Measurements from ENCODE around the gene COMMD9. TPM values are rescaled to one million over a fixed set of nuclear protein-coding genes. Genes with fewer than 3 reads are reported as not detected.
A peak's percentile ranks its signal among the peaks of the same experiment; 100 is the strongest.

COMMD9 gene
- polyA plus RNA-seq, 3 donors = 105 to 238 (median 235) TPM

GRCh38 chr11:36243641-36244040 lies 45.6 kb downstream of the COMMD9 start:
- Mint-ChIP-seq H3K36me3 (no peaks in the 10 kb centered on the region), H3K27me3 (ENCODE audit: low read depth in 3 of 3) (peaks cover 6 to 10% (median 10%) of the 10 kb centered on the region in 3 donors), H3K4me3 (no peak overlapping the region), H3K9me3 (peaks cover 0 to 3% (median 0%) of the 10 kb centered on the region in 7 donors), H3K27ac (peak overlapping the region in 1 of 7 donors; percentile 61), H3K4me1 (peaks cover 8% of the 10 kb centered on the region)
- no peak for DNase-seq
- H2AFZ ChIP-seq (ENCODE audit: insufficient read depth, low read depth, low read length, poor library complexity, severe bottlenecking) = no peak overlapping the region
- intact Hi-C loops (cut with micrococcal nuclease) = loop anchor here in 1 of 2 donors (10.0 kb wide), 1 partner anchor 139 kb away; no protein-coding TSS in a partner anchor
- no peak overlapping the region for H3K4me2 ChIP-seq (replicated peaks; ENCODE audit: extremely low read depth, low read length, poor library complexity, severe bottlenecking)
- H3K27ac ChIP-seq (ENCODE audit: low read depth in 1 of 2, low read length in 2 of 2) = no peak overlapping the region
- no peaks in the 10 kb centered on the region for H3K79me2 ChIP-seq (ENCODE audit: insufficient read depth, low read length)
- no peak overlapping the region for H3K4me3 ChIP-seq (replicated peaks in 1 of 3; ENCODE audit: low read depth in 2 of 3, low read length in 3 of 3)
- peaks cover 0 to 5% of the 10 kb centered on the region in 2 donors for H3K4me1 ChIP-seq (ENCODE audit: control insufficient read depth in 1 of 2, insufficient read depth in 2 of 2, low read length in 2 of 2)
- TF ChIP-seq, protein P1, sequence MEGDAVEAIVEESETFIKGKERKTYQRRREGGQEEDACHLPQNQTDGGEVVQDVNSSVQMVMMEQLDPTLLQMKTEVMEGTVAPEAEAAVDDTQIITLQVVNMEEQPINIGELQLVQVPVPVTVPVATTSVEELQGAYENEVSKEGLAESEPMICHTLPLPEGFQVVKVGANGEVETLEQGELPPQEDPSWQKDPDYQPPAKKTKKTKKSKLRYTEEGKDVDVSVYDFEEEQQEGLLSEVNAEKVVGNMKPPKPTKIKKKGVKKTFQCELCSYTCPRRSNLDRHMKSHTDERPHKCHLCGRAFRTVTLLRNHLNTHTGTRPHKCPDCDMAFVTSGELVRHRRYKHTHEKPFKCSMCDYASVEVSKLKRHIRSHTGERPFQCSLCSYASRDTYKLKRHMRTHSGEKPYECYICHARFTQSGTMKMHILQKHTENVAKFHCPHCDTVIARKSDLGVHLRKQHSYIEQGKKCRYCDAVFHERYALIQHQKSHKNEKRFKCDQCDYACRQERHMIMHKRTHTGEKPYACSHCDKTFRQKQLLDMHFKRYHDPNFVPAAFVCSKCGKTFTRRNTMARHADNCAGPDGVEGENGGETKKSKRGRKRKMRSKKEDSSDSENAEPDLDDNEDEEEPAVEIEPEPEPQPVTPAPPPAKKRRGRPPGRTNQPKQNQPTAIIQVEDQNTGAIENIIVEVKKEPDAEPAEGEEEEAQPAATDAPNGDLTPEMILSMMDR (IDR thresholded peaks at IDR 0.05) = no peak
- no CpG with 5 or more reads among the region's 1 CpG for WGBS (ENCODE audit: insufficient coverage)
- peaks cover 9 to 14% of the 10 kb centered on the region in 2 donors for H3K27me3 ChIP-seq (ENCODE audit: control insufficient read depth in 2 of 2, insufficient read depth in 2 of 2, low read length in 2 of 2)
- H3K9me3 ChIP-seq (replicated peaks in 1 of 2; ENCODE audit: control insufficient read depth in 1 of 2, insufficient read depth in 1 of 2, low read length in 2 of 2) = no peaks in the 10 kb centered on the region
- H3K36me3 ChIP-seq (replicated peaks in 1 of 2; ENCODE audit: control insufficient read depth in 1 of 2, insufficient read depth in 2 of 2, low read length in 2 of 2) = no peaks in the 10 kb centered on the region
- no peaks in the 10 kb centered on the region for H4K20me1 ChIP-seq (ENCODE audit: insufficient read depth, low read length)
- no peak overlapping the region for H3K9ac ChIP-seq (ENCODE audit: insufficient read depth, low read length, poor library complexity, severe bottlenecking)

DNA sequence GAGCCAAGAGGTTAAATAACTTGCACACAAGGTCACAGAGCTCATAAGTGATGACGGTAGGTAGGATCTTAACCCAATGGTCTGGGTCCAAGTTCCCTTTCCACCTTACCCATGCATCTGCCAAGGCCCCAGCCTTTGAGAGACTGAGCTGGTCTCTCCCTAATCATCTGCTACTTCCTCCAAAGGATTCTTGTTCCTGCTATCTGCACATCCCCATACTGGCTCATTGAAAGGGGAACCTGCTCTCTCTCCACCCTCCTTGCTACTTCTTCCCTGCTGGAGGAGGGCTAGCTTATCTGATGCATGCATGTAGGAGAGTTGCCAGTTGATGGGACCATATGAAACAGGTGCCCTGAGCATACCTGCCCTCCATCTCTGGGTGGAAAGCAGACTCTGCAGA lies 47.7 kb downstream of the COMMD9 start:
- peaks cover 2% of the 10 kb centered on the region for H3K4me1 Mint-ChIP-seq
- peak in 1 of 3 donors; percentile 6 for DNase-seq
- no peaks in the 10 kb centered on the region for H3K9me3 ChIP-seq (replicated peaks in 1 of 2; ENCODE audit: control insufficient read depth in 1 of 2, insufficient read depth in 1 of 2, low read length in 2 of 2)
- intact Hi-C loops (cut with micrococcal nuclease) = loop anchor here in 1 of 2 donors (10.0 kb wide), 1 partner anchor 137 kb away; no protein-coding TSS in a partner anchor
- H3K4me1 ChIP-seq (ENCODE audit: control insufficient read depth in 1 of 2, insufficient read depth in 2 of 2, low read length in 2 of 2) = no peaks in the 10 kb centered on the region
- H3K36me3 Mint-ChIP-seq = peaks cover 0 to 5% of the 10 kb centered on the region in 2 donors
- WGBS (ENCODE audit: insufficient coverage) = no CpG with 5 or more reads among the region's 1 CpG
- no peaks in the 10 kb centered on the region for H3K36me3 ChIP-seq (replicated peaks in 1 of 2; ENCODE audit: control insufficient read depth in 1 of 2, insufficient read depth in 2 of 2, low read length in 2 of 2)
- peaks cover 0 to 6% (median 2%) of the 10 kb centered on the region in 7 donors for H3K9me3 Mint-ChIP-seq
- H3K4me2 ChIP-seq (replicated peaks; ENCODE audit: extremely low read depth, low read length, poor library complexity, severe bottlenecking) = no peak overlapping the region
- H3K27ac ChIP-seq (ENCODE audit: low read depth in 1 of 2, low read length in 2 of 2) = no peak overlapping the region
- H3K4me3 ChIP-seq (replicated peaks in 1 of 3; ENCODE audit: low read depth in 2 of 3, low read length in 3 of 3) = no peak overlapping the region
- H3K27me3 ChIP-seq (ENCODE audit: control insufficient read depth in 2 of 2, insufficient read depth in 2 of 2, low read length in 2 of 2) = peaks cover 2 to 4% of the 10 kb centered on the region in 2 donors
- TF ChIP-seq, protein P1 (IDR thresholded peaks at IDR 0.05) = no peak
- no peak overlapping the region for H2AFZ ChIP-seq (ENCODE audit: insufficient read depth, low read depth, low read length, poor library complexity, severe bottlenecking)
- peak overlapping the region in 1 of 7 donors; percentile 36 for H3K27ac Mint-ChIP-seq
- no peak overlapping the region for H3K9ac ChIP-seq (ENCODE audit: insufficient read depth, low read length, poor library complexity, severe bottlenecking)
- peaks cover 2 to 8% (median 6%) of the 10 kb centered on the region in 3 donors for H3K27me3 Mint-ChIP-seq (ENCODE audit: low read depth in 3 of 3)
- H4K20me1 ChIP-seq (ENCODE audit: insufficient read depth, low read length) = no peaks in the 10 kb centered on the region
- H3K79me2 ChIP-seq (ENCODE audit: insufficient read depth, low read length) = no peaks in the 10 kb centered on the region
- H3K4me3 Mint-ChIP-seq = no peak overlapping the region

Measured in CD14-positive monocyte (primary cell).